H1 (cell line): ENCODE data around the gene SRI. TPM values are rescaled to one million over a fixed set of nuclear protein-coding genes. Genes with fewer than 3 reads are reported as not detected.

Source experiments
- CTCF ChIA-PET: fragments of 300-600 bp; sonication (Branson Sonifier 250); formaldehyde crosslinking; loops from one replicate; lab custom pipeline; 2021; ENCODE audit not compliant: partially characterized antibody; lab: Charles Lee
- POLR2A ChIA-PET: fragments of 300-600 bp; sonication (Branson Sonifier 250); formaldehyde crosslinking; loops from one replicate; lab custom pipeline; 2021; ENCODE audit warnings: inconsistent platforms; ENCODE audit not compliant: partially characterized antibody; lab: Charles Lee
- DNase-seq, 2 experiments: peaks; one replicate each; pipeline versions ENCODE4 v3.0.0 to v3.0.0-alpha.2; 2010 to 2022; ENCODE audit warnings: low spot score in 2 of 2, low read depth in 1 of 2, mixed read lengths in 1 of 2
- FAIRE-seq: peaks from 2 replicates; lab custom pipeline; 2011; peaks lifted over from hg19 to GRCh38; lab: Jason Lieb, UNC
- H2AFZ ChIP-seq: 2 replicates; pipeline ENCODE4 v1.8.1; 2012; ENCODE audit warnings: low read length, inconsistent platforms
- H2AK5ac ChIP-seq: 2 replicates; pipeline ENCODE4 v1.6.1; 2013; ENCODE audit warnings: low read depth, low read length
- H2BK120ac ChIP-seq: replicated peaks from 2 replicates; pipeline ENCODE3; 2013; ENCODE audit warnings: low read depth, low read length, inconsistent platforms
- H2BK12ac ChIP-seq: 2 replicates; pipeline ENCODE4 v1.6.1; 2013; ENCODE audit warnings: low read depth, low read length
- H2BK15ac ChIP-seq: 2 replicates; pipeline ENCODE4 v1.6.1; 2013; ENCODE audit warnings: low read length
- H2BK20ac ChIP-seq: 2 replicates; pipeline ENCODE4 v1.6.1; 2013; ENCODE audit warnings: low read length
- H2BK5ac ChIP-seq: 2 replicates; pipeline ENCODE4 v1.6.1; 2013; ENCODE audit warnings: low read depth, low read length
- H3K14ac ChIP-seq: 2 replicates; pipeline ENCODE4 v1.6.1; 2013; ENCODE audit warnings: inconsistent platforms; ENCODE audit not compliant: insufficient read length
- H3K18ac ChIP-seq: 2 replicates; pipeline ENCODE4 v1.6.1; 2013; ENCODE audit warnings: low read length; ENCODE audit errors: extremely low read depth
- H3K23ac ChIP-seq: 2 replicates; pipeline ENCODE4 v1.6.1; 2013; ENCODE audit warnings: inconsistent platforms; ENCODE audit not compliant: insufficient read length
- H3K23me2 ChIP-seq: 2 replicates; pipeline ENCODE4 v1.6.1; 2013; ENCODE audit warnings: low read depth, low read length
- H3K27ac ChIP-seq: 2 replicates; pipeline ENCODE4 v1.6.1; 2011; ENCODE audit warnings: low read depth, low read length, inconsistent platforms
- H3K27me3 ChIP-seq, 4 experiments: replicated peaks in 1 of 4; 1 replicate in 1 of 4; 2 replicates in 3 of 4; pipeline versions ENCODE4 v1.6.1 to v1.8.1; 2011 to 2013; ENCODE audit warnings: low read length in 3 of 4, mild to moderate bottlenecking in 3 of 4, inconsistent platforms in 2 of 4, mixed read lengths in 2 of 4, moderate library complexity in 1 of 4; ENCODE audit not compliant: control insufficient read depth in 3 of 4, insufficient read depth in 3 of 4; ENCODE audit errors: extremely low read depth in 1 of 4
- H3K36me3 ChIP-seq, 4 experiments: 2 replicates each; pipeline versions ENCODE4 v1.6.1 to v1.8.1; 2011 to 2013; ENCODE audit warnings: mild to moderate bottlenecking in 4 of 4, low read length in 3 of 4, moderate library complexity in 2 of 4, control low read depth in 1 of 4, inconsistent platforms in 1 of 4; ENCODE audit not compliant: insufficient read depth in 4 of 4, control insufficient read depth in 2 of 4
- H3K4ac ChIP-seq: replicated peaks from 2 replicates; pipeline ENCODE3; 2013; ENCODE audit warnings: low read length, low read depth, mixed read lengths, inconsistent platforms; ENCODE audit not compliant: insufficient read length
- H3K4me1 ChIP-seq, 4 experiments: replicated peaks in 1 of 4; 1 replicate in 1 of 4; 2 replicates in 3 of 4; pipeline versions ENCODE4 v1.6.1 to v1.8.1; 2011 to 2013; ENCODE audit warnings: low read length in 3 of 4, inconsistent platforms in 2 of 4, mixed read lengths in 1 of 4; ENCODE audit not compliant: insufficient read depth in 4 of 4, control insufficient read depth in 3 of 4
- H3K4me2 ChIP-seq, 2 experiments: 2 replicates each; pipeline versions ENCODE4 v1.6.1 to v1.8.1; 2011 to 2013; ENCODE audit warnings: low read depth in 2 of 2, low read length in 2 of 2, control low read depth in 1 of 2, inconsistent platforms in 1 of 2, mild to moderate bottlenecking in 1 of 2; ENCODE audit not compliant: insufficient read depth in 1 of 2
- H3K4me3 ChIP-seq, 4 experiments: fragments of 200-600, 300-600 bp in 1 of 4; sonication (generic), shearing (Covaris generic), sonication (Bioruptor Twin) in 1 of 4; 2 replicates each; pipeline versions ENCODE4 v1.5.1 to v1.8.1; 2011 to 2016; ENCODE audit warnings: low read length in 4 of 4, low read depth in 3 of 4, control low read depth in 2 of 4, inconsistent platforms in 2 of 4, mild to moderate bottlenecking in 2 of 4, mixed read lengths in 1 of 4, moderate library complexity in 1 of 4; ENCODE audit not compliant: insufficient read depth in 2 of 4; ENCODE audit errors: extremely low read depth in 1 of 4
- H3K56ac ChIP-seq: replicated peaks from 2 replicates; pipeline ENCODE3; 2013; ENCODE audit warnings: low read depth, mild to moderate bottlenecking, mixed read lengths, low read length, inconsistent platforms; ENCODE audit not compliant: insufficient read length
- H3K79me1 ChIP-seq: 2 replicates; pipeline ENCODE4 v1.6.1; 2013; ENCODE audit warnings: low read depth, low read length, control low read depth
- H3K79me2 ChIP-seq, 2 experiments: 2 replicates each; pipeline versions ENCODE4 v1.6.1 to v1.8.1; 2012 to 2013; ENCODE audit warnings: low read length in 2 of 2, mild to moderate bottlenecking in 2 of 2, inconsistent platforms in 1 of 2; ENCODE audit not compliant: insufficient read depth in 2 of 2, control insufficient read depth in 1 of 2
- H3K9ac ChIP-seq, 4 experiments: replicated peaks in 1 of 4; 1 replicate in 1 of 4; 2 replicates in 3 of 4; pipeline versions ENCODE4 v1.6.1 to v1.8.1; 2011 to 2013; ENCODE audit warnings: low read depth in 3 of 4, low read length in 3 of 4, control low read depth in 2 of 4, mild to moderate bottlenecking in 2 of 4, moderate library complexity in 2 of 4, inconsistent platforms in 1 of 4; ENCODE audit errors: extremely low read depth in 1 of 4
- H3K9me3 ChIP-seq, 2 experiments: 2 replicates each; pipeline versions ENCODE4 v1.6.1 to v1.8.1; 2012 to 2013; ENCODE audit warnings: mild to moderate bottlenecking in 2 of 2, moderate library complexity in 2 of 2, control low read depth in 1 of 2, inconsistent platforms in 1 of 2, low read depth in 1 of 2, low read length in 1 of 2, mixed read lengths in 1 of 2; ENCODE audit not compliant: insufficient read depth in 2 of 2
- H4K20me1 ChIP-seq, 2 experiments: replicated peaks in 1 of 2; 2 replicates each; pipeline versions ENCODE3 to v1.8.1; 2011 to 2013; ENCODE audit warnings: inconsistent platforms in 2 of 2, low read length in 2 of 2, mild to moderate bottlenecking in 1 of 2; ENCODE audit not compliant: insufficient read depth in 2 of 2, control insufficient read depth in 1 of 2
- H4K5ac ChIP-seq: 2 replicates; pipeline ENCODE4 v1.6.1; 2013; ENCODE audit warnings: low read length, low read depth, mixed read lengths, inconsistent platforms; ENCODE audit not compliant: insufficient read length
- H4K8ac ChIP-seq: 2 replicates; pipeline ENCODE4 v1.8.0; 2013; ENCODE audit warnings: mild to moderate bottlenecking, moderate library complexity, low read length, inconsistent platforms; ENCODE audit not compliant: insufficient read depth; ENCODE audit errors: extremely low read depth
- H4K91ac ChIP-seq: replicated peaks from 2 replicates; pipeline ENCODE3; 2013; ENCODE audit warnings: low read length, mixed read lengths, inconsistent platforms; ENCODE audit not compliant: insufficient read length
- whole genome bisulfite sequencing, 2 experiments: shearing (Covaris generic) in 1 of 2; methylation state at CpG; one replicate each; pipeline versions ENCODE4 v1.1.6 to v1.1.7; 2013 to 2015; ENCODE audit warnings: low lambda C conversion rate in 2 of 2, mixed read lengths in 2 of 2, inconsistent platforms in 1 of 2, low coverage in 1 of 2, missing lambda C conversion rate in 1 of 2; ENCODE audit not compliant: insufficient replicate concordance in 2 of 2, insufficient coverage in 1 of 2, insufficient read length in 1 of 2; ENCODE audit errors: extremely low coverage in 1 of 2, missing lambda C conversion rate in 1 of 2; 5-methylcytosine and 5-hydroxymethylcytosine counted together
- polyA plus RNA-seq, 7 experiments: library from polyadenylated mRNA; depleted of rRNA in 3 of 7; stranded (reverse) in 5 of 7; unstranded in 2 of 7; fragments of >200 nt in 5 of 7; fragments of 200-250 nt in 2 of 7; gene quantifications; 1 replicate in 5 of 7; 2 replicates in 1 of 7; 4 replicates in 1 of 7; pipeline versions ENCODE4 v1.2.1 to v1.2.3, GENCODE V29; 2011 to 2013; ENCODE audit warnings: missing spikeins in 2 of 7, mixed read lengths in 2 of 7
- total RNA-seq: library from RNA; stranded (reverse); fragmentation: NEBNext Ultra II Directional; extraction: Animal tissue kit (Norgen Biotek cat#: 25700); gene quantifications from 2 replicates; pipeline ENCODE4 v1.2.1, GENCODE V29; 2021

The SRI gene
- total and polyA plus RNA-seq, 2 of the 8 experiments (the other 6 are each of a cell fraction or from before 2014, with no cell fraction given) = 118 to 170 TPM

- Histone ChIP-seq H3K56ac (no peak overlapping the region), H3K9ac (no peak overlapping the region), H3K4me1 (peaks cover 0 to 12% (median 6%) of the 10 kb centered on the region in 4 experiments; a peak in 5 of 7 replicates), H3K4ac (no peak overlapping the region), H4K8ac (no peak overlapping the region), H3K14ac (no peak overlapping the region), H3K79me1 (no peaks in the 10 kb centered on the region), H2BK15ac (no peak overlapping the region), H4K5ac (no peak overlapping the region), H3K9me3 (no peaks in the 10 kb centered on the region), H3K27me3 (no peaks in the 10 kb centered on the region), H3K79me2 (peaks cover 0 to 16% of the 10 kb centered on the region in 2 experiments; a peak in 2 of 4 replicates), H3K18ac (no peak overlapping the region), H2BK120ac (no peak overlapping the region), H3K23ac (no peak overlapping the region), H3K27ac (no peak overlapping the region), H2BK20ac (no peak overlapping the region), H3K36me3 (peaks cover 2 to 56% (median 14%) of the 10 kb centered on the region in 4 experiments; a peak in 6 of 8 replicates), H2BK12ac (no peak overlapping the region), H2BK5ac (no peak overlapping the region), H2AFZ (no peak overlapping the region), H3K4me3 (no peak overlapping the region), H4K91ac (no peak overlapping the region), H3K4me2 (no peak overlapping the region), H3K23me2 (no peaks in the 10 kb centered on the region), H4K20me1 (peaks cover under 1 to 1% of the 10 kb centered on the region in 2 experiments), H2AK5ac (no peak overlapping the region)
- FAIRE-seq = no peak
- POLR2A ChIA-PET = interaction anchor here (1.7 kb wide), 1 partner anchor 10 kb away, joined by 8 read pairs; no protein-coding TSS in a partner anchor
- DNase-seq = no peak
- CTCF ChIA-PET = interaction anchor here (0.6 to 1.5 kb wide), 3 partner anchors 29 to 84 kb away, joined by 3 to 8 read pairs (median 3); no protein-coding TSS in a partner anchor
- WGBS, 2 experiments = 94% methylated on average over 1 of the region's 1 CpG; no CpG with 5 or more reads in 1 of the 2 experiments
Observed at GRCh38 chr7:88212918-88213317, 6.9 kb downstream of the SRI start.
